Tibial nerve (tissue), 4 donors: ENCODE measurements around the gene LYPD4.

Experiments
- EP300 ChIP-seq, 2 donors: sonication (generic); formaldehyde crosslinking; IDR thresholded peaks; one replicate each; pipeline ENCODE4 v1.6.1; 2017; ENCODE audit warnings: antibody characterized with exemption in 2 of 2, mild to moderate bottlenecking in 1 of 2
- POLR2A ChIP-seq, 2 donors: fragments of 450-650 bp; IDR thresholded peaks; one replicate each; pipeline ENCODE4 v1.6.1; 2017; ENCODE audit warnings: antibody characterized with exemption in 2 of 2, mild to moderate bottlenecking in 2 of 2, moderate library complexity in 2 of 2
- TF ChIP-seq, protein P1 (sequence below), 5 experiments: fragments of 200-600 bp in 3 of 5; fragments of 450-650 bp in 2 of 5; sonication (generic) in 3 of 5; IDR thresholded peaks; one replicate each; pipeline ENCODE4 v1.5.1; 2016 to 2019; ENCODE audit warnings: antibody characterized with exemption in 5 of 5, mild to moderate bottlenecking in 3 of 5, moderate library complexity in 2 of 5

DNA sequence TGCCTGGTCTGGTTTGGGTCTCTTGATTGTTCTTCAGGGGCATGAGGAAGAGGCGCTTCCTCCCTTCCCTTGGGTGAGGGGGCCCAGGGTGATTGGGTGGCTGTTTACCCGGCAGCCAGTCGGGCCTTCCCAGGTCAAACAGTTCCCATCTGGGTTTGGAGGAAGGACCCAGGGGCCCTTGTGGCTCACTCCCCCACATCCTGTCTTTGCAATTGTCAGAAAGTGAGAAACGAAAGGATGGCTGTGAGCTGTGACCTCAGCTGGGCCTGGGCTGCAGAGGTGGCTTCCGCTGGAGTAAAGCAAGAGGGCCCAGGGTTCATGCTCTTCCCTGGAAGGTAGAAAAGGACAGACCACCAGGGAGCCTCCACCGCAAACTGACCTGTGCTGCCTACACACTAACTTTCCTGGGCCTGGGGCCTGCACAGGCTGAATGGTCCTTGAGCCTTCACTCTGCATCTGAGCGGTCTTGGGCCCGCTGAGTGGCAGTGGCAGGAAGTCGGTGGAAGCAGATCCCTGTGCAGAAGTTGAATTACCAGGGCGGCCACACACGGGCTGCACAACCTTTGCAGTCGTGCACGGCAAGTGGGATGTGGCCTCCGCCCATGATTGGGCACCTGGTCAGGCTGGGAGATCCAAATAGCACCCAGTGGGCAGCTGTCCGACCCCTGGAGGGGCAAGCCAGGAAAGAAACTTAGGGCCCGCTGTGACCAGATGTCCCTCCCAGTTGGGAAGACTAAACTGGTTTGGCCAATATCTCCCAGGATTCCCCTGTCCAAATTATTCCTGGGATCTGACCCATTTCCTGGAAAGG lies 27.3 kb upstream of the LYPD4 start:
- TF ChIP-seq POLR2A (IDR thresholded peaks at IDR 0.05) (no peak), EP300 (IDR thresholded peaks at IDR 0.05) (no peak)
- TF ChIP-seq, protein P1, sequence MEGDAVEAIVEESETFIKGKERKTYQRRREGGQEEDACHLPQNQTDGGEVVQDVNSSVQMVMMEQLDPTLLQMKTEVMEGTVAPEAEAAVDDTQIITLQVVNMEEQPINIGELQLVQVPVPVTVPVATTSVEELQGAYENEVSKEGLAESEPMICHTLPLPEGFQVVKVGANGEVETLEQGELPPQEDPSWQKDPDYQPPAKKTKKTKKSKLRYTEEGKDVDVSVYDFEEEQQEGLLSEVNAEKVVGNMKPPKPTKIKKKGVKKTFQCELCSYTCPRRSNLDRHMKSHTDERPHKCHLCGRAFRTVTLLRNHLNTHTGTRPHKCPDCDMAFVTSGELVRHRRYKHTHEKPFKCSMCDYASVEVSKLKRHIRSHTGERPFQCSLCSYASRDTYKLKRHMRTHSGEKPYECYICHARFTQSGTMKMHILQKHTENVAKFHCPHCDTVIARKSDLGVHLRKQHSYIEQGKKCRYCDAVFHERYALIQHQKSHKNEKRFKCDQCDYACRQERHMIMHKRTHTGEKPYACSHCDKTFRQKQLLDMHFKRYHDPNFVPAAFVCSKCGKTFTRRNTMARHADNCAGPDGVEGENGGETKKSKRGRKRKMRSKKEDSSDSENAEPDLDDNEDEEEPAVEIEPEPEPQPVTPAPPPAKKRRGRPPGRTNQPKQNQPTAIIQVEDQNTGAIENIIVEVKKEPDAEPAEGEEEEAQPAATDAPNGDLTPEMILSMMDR (IDR thresholded peaks at IDR 0.05) = no peak
